22Rv1 (cell line): ENCODE results near the gene PDILT.

ENCODE experiments used
- H3K27ac ChIP-seq: fragments of 450-650 bp; 2 replicates; pipeline ENCODE4 v1.5.1; 2017
- CTCF ChIP-seq: fragments of 450-650 bp; IDR thresholded peaks from 2 replicates; pipeline ENCODE4 v1.5.1; 2017; ENCODE audit warnings: mild to moderate bottlenecking
- ZFX ChIP-seq: fragments of 450-650 bp; IDR thresholded peaks from 2 replicates; pipeline ENCODE4 v1.6.1; 2017; ENCODE audit warnings: antibody characterized with exemption, borderline replicate concordance

PDILT gene

GRCh38 chr16:20331635-20332034 is 72.9 kb downstream of the PDILT start:
- no peak for TF ChIP-seq CTCF
- no peak for TF ChIP-seq ZFX
- H3K27ac ChIP-seq, result no peak overlapping the region

GRCh38 chr16:20329392-20330138 is 75.0 kb downstream of the PDILT start:
- TF ChIP-seq CTCF (no peak), ZFX (no peak)
- no peak overlapping the region for H3K27ac ChIP-seq

- no peak within 1 kb of the TSS for H3K27ac ChIP-seq
- TF ChIP-seq CTCF (no peak), ZFX (no peak)
Observed at GRCh38 chr16:20327444-20328041, 77.0 kb downstream of the PDILT start, which contains the start of gene GP2. TSS of gene GP2 (minus strand) at chr16:20327513. CDS start at chr16:20326431, 1,082 bp downstream.

- H3K27ac ChIP-seq, result no peak overlapping the region
- TF ChIP-seq ZFX (no peak), CTCF (no peak)
Observed at GRCh38 chr16:20326321-20326720, 78.2 kb downstream of the PDILT start.

GRCh38 chr16:20325005-20325404 is 79.5 kb downstream of the PDILT start:
- TF ChIP-seq CTCF (no peak), ZFX (no peak)
- H3K27ac ChIP-seq, result no peak overlapping the region

- no peak overlapping the region for H3K27ac ChIP-seq
- TF ChIP-seq ZFX, result no peak
- no peak for TF ChIP-seq CTCF
Observed at GRCh38 chr16:20323591-20324117, 80.9 kb downstream of the PDILT start.

- TF ChIP-seq ZFX (no peak), CTCF (no peak)
- H3K27ac ChIP-seq, result no peak overlapping the region
Observed at GRCh38 chr16:20322696-20323095, 81.8 kb downstream of the PDILT start.
